Right lobe of liver (tissue), 6 donors: Measurements from ENCODE around the gene FAM98B. TPM values are rescaled to one million over a fixed set of nuclear protein-coding genes. Genes with fewer than 3 reads are reported as not detected.
"Not testable (repeated sequence)": the region's sequence is repeated elsewhere in the genome, so short reads cannot be mapped to it uniquely, and the experiment has no call there.

Experiments
- ATAC-seq, 4 donors: fragments of 200-7000 bp; cut with Tn5 transposase; one replicate each; pipeline ENCODE4 v1.9.1; 2020; ENCODE audit warnings: mild to moderate bottlenecking in 4 of 4, moderate library complexity in 4 of 4
- DNase-seq, 3 donors: peaks; one replicate each; pipeline ENCODE4 v3.0.0-alpha.2; 2020
- H3K27ac ChIP-seq, 3 donors: fragments of 200-600 bp; one replicate each; pipeline ENCODE4 v1.8.0; 2022
- H3K27me3 ChIP-seq, 2 donors: fragments of 200-600 bp; one replicate each; pipeline ENCODE4 v1.8.0; 2022
- H3K36me3 ChIP-seq, 4 donors: fragments of 200-600 bp; sonication (generic) in 1 of 4; one replicate each; pipeline versions ENCODE4 v1.5.1 to v1.8.0; 2017 to 2022; ENCODE audit warnings: control low read depth in 1 of 4
- H3K4me1 ChIP-seq, 4 donors: fragments of 200-600 bp; sonication (generic) in 1 of 4; one replicate each; pipeline versions ENCODE4 v1.5.1 to v1.8.0; 2017 to 2022; ENCODE audit warnings: control low read depth in 1 of 4
- H3K4me3 ChIP-seq, 3 donors: fragments of 200-600 bp; one replicate each; pipeline ENCODE4 v1.8.0; 2022
- H3K9me3 ChIP-seq, 4 donors: fragments of 200-600 bp; sonication (generic) in 1 of 4; one replicate each; pipeline versions ENCODE4 v1.5.1 to v1.8.0; 2017 to 2022; ENCODE audit warnings: control low read depth in 1 of 4
- POLR2A ChIP-seq: fragments of 450-650 bp; IDR thresholded peaks from one replicate; pipeline ENCODE4 v1.6.1; 2017; ENCODE audit warnings: antibody characterized with exemption, mild to moderate bottlenecking
- WGBS: methylation state at CpG from one replicate; pipeline ENCODE4 v1.1.6; 2018; ENCODE audit warnings: low coverage, low lambda C conversion rate; ENCODE audit not compliant: insufficient coverage; ENCODE audit errors: missing lambda C conversion rate; 5-methylcytosine and 5-hydroxymethylcytosine counted together
- intact Hi-C, 2 donors: fragments of 100-400 bp; cut with DNase I; formaldehyde crosslinking; loops; one replicate each; pipeline versions ENCODE4 v1.11.2 to v1.14.1; 2022
- total RNA-seq, 6 experiments: library from RNA; depleted of rRNA in 2 of 6; stranded (reverse); fragments of >200 nt in 2 of 6; fragmentation: NEBNext Ultra II Directional in 3 of 6; extraction: Animal tissue kit (Norgen Biotek cat#: 25700) in 3 of 6; gene quantifications; one replicate each; pipeline versions ENCODE4 v1.1.0 to v1.2.4, GENCODE V29; 2016 to 2023
- TF ChIP-seq, protein P1 (sequence below), 4 donors: fragments of 200-600 bp in 3 of 4; fragments of 450-650 bp in 1 of 4; IDR thresholded peaks; one replicate each; pipeline versions ENCODE4 v1.5.1 to v1.8.0; 2016 to 2022; ENCODE audit warnings: antibody characterized with exemption in 4 of 4, mild to moderate bottlenecking in 2 of 4
- donor health status: DM: no; HTN: yes; CAD: no.
- donor health status: DM: no; HTN: no; CAD: no.
- donor health status: DM: no; HTN: no; CAD: no.
- donor health status: DM: no; HTN: yes; CAD: no.
- donor health status: DM: no; HTN: yes; CAD: no.

FAM98B gene
- total RNA-seq, 6 experiments from 2014 or later: 2.6 to 7.6 (median 5.5) TPM

DNA sequence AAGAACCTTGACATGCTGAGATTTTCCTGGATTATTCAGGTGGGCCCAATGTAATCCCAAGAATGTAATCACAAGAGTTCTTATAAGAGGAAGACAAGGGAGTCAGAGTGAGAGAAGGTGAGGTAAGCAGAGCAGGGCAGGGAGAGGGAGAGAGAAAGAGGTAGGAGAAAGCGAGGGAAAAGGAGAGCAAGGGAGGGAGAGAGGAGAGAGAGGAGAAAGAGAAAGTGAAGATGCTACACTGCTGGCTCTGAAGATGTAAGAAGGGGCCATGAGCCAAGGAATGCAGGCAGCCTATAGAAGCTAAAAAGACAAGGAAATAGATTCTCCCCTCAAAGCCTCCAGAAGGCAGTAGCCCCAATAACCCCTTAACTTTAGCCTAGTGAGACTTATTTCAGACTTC is 28.7 kb upstream of the FAM98B start:
- DNase-seq (no peak), ATAC-seq (no peak)
- H3K36me3 ChIP-seq: no peaks in the 10 kb centered on the region
- WGBS: 100% methylated on average over 1 of the region's 1 CpG
- no peaks in the 10 kb centered on the region for H3K4me1 ChIP-seq
- intact Hi-C loops: no loop called here
- no peak overlapping the region for H3K4me3 ChIP-seq
- TF ChIP-seq, protein P1, sequence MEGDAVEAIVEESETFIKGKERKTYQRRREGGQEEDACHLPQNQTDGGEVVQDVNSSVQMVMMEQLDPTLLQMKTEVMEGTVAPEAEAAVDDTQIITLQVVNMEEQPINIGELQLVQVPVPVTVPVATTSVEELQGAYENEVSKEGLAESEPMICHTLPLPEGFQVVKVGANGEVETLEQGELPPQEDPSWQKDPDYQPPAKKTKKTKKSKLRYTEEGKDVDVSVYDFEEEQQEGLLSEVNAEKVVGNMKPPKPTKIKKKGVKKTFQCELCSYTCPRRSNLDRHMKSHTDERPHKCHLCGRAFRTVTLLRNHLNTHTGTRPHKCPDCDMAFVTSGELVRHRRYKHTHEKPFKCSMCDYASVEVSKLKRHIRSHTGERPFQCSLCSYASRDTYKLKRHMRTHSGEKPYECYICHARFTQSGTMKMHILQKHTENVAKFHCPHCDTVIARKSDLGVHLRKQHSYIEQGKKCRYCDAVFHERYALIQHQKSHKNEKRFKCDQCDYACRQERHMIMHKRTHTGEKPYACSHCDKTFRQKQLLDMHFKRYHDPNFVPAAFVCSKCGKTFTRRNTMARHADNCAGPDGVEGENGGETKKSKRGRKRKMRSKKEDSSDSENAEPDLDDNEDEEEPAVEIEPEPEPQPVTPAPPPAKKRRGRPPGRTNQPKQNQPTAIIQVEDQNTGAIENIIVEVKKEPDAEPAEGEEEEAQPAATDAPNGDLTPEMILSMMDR (IDR thresholded peaks at IDR 0.05): no peak
- TF ChIP-seq POLR2A: no peak
- H3K9me3 ChIP-seq: no peaks in the 10 kb centered on the region
- H3K27ac ChIP-seq: no peak overlapping the region
- no peaks in the 10 kb centered on the region for H3K27me3 ChIP-seq

DNA sequence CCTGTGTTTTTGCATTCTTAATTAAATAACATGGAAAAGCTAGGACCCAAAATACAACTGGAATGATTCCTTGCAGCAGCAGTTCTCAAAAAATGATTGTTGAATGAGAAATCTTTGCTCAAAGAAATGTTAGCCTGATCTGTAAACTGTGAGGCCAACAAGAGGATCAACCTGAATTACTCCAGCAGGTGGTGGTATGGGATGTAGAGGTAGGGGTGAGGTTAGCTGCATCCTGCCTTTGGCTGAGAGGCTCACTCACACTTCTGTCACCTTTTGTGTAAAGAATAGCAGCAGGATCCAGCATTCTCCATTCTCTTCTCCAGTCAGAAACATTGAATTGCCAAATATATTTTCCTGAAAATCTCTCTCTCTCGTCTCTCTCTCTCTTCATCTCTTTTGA is 26.5 kb upstream of the FAM98B start:
- no peaks in the 10 kb centered on the region for H3K9me3 ChIP-seq
- intact Hi-C loops: no loop called here
- TF ChIP-seq, protein P1 (IDR thresholded peaks at IDR 0.05): no peak
- TF ChIP-seq POLR2A: no peak
- no peaks in the 10 kb centered on the region for H3K4me1 ChIP-seq
- no peaks in the 10 kb centered on the region for H3K27me3 ChIP-seq
- H3K36me3 ChIP-seq: no peaks in the 10 kb centered on the region
- DNase-seq: no peak
- no peak overlapping the region for H3K27ac ChIP-seq
- no peak for ATAC-seq
- WGBS: 78% methylated on average over 1 of the region's 1 CpG
- H3K4me3 ChIP-seq: no peak overlapping the region

DNA sequence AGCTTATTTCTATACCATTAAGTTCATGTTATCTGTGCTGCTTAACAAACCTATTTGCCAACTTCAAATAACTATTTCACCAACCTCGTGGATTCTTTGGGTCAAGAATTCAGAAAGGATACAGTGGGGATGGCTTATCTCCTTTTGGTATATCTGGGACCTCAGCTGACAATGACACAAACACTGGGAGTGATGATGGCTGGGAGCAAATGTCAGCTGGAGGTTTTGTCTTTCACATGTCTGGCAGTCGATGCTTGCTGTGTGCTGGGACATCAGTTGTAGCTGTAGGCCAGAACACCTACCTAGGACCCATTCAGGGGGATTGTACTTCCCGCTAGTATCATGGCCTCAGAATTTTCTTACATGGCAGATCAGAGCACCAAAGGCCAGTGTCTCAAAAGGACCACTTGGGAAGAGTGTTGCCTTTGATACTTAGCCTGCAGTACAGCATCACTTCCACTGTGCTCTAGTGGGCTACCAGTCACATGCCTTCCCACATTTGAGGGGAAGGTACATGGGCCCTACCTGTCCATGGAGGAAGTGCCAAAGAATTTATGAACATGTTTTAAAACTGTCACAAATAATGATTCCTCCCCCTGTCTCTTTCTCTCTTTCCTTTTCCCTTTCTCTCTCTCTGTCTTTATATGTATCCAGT is 23.7 kb upstream of the FAM98B start:
- Histone ChIP-seq H3K27ac (no peak overlapping the region), H3K36me3 (no peaks in the 10 kb centered on the region), H3K27me3 (no peaks in the 10 kb centered on the region), H3K4me3 (no peak overlapping the region), H3K4me1 (no peaks in the 10 kb centered on the region), H3K9me3 (no peaks in the 10 kb centered on the region)
- TF ChIP-seq, protein P1 (IDR thresholded peaks at IDR 0.05): no peak
- WGBS: 13% methylated on average over 1 of the region's 3 CpGs
- intact Hi-C loops: no loop called here
- ATAC-seq (no peak), DNase-seq (no peak)

DNA sequence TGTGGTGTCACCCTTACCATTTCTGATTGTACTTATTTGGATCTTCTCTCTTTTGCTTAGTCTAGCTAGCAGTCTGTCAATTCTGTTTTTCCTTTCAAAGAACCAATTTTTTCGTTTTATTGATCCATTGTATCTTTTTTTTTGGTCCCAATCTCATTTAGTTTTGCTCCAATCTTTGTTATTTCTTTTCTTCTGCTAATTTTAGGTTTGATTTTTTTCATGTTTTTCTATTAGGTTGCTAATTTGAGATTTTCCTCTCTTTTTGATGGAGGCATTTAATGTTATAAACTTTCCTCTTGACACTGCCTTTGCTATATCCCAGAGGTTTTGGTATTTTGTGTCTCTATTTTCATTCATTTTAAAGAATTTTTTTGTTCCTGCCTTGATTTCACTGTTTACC is 16.9 kb upstream of the FAM98B start:
- H3K9me3 ChIP-seq: no peaks in the 10 kb centered on the region
- ATAC-seq (no peak), DNase-seq (no peak)
- TF ChIP-seq, protein P1 (IDR thresholded peaks at IDR 0.05): no peak
- TF ChIP-seq POLR2A: no peak
- no peaks in the 10 kb centered on the region for H3K27me3 ChIP-seq
- no peak overlapping the region for H3K27ac ChIP-seq
- WGBS: 0% methylated on average over 1 of the region's 1 CpG
- no peak overlapping the region for H3K4me3 ChIP-seq
- intact Hi-C loops: no loop called here
- H3K36me3 ChIP-seq: no peaks in the 10 kb centered on the region
- H3K4me1 ChIP-seq: peaks cover 0 to 3% (median 0%) of the 10 kb centered on the region in 4 donors

DNA sequence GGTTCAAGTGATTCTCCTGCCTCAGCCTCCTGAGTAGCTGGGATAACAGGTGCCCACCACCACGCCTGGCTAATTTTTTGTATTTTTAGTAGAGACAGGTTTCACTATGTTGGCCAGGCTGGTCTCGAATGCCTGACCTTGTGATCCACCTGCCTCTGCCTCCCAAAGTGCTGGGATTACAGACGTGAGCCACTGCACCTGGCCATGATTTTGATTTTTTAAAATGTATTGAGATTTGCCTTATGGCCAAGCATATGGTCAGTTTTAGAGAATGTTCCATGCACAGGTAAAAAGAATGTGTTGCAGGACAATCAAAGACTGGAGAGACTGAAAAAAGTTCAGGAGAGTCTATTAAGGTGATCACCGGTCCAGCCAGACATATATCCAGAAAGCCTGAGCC is 16.3 kb upstream of the FAM98B start:
- H3K27me3 ChIP-seq, ATAC-seq, H3K4me3 ChIP-seq, DNase-seq, H3K4me1 ChIP-seq, intact Hi-C loops, H3K9me3 ChIP-seq, H3K27ac ChIP-seq, H3K36me3 ChIP-seq: not testable (repeated sequence)
- 50% methylated on average over 2 of the region's 4 CpGs for WGBS
